GM19452 (cell line): ENCODE measurements around the gene COQ8A.
A peak's percentile ranks its signal among the peaks of the same experiment; 100 is the strongest.
"Not testable (repeated sequence)": the region's sequence is repeated elsewhere in the genome, so short reads cannot be mapped to it uniquely, and the experiment has no call there.

ENCODE experiments used
- ATAC-seq: cut with Tn5 transposase; IDR thresholded peaks from one replicate; pipeline ENCODE4 v1.9.1; 2021; ENCODE audit not compliant: unreplicated experiment

The COQ8A gene

GRCh38 chr1:226983247-226983991, 43.3 kb downstream of the COQ8A start:
- no peak for ATAC-seq

DNA sequence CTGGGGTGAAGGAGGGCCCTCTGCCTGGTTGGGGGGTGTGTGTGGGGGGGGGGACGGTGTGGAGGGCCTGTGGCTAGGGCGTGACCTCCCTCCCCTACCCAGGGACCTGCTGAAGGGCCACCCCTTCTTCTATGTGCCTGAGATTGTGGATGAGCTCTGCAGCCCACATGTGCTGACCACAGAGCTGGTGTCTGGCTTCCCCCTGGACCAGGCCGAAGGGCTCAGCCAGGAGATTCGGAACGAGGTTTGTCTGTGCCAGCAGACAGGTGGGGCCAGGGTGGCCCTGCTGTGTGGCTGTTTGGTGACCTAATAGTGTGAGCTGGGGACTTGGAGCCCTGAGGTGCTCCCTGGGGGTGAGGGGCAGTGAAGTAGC, 43.9 kb downstream of the COQ8A start:
- no peak for ATAC-seq

DNA sequence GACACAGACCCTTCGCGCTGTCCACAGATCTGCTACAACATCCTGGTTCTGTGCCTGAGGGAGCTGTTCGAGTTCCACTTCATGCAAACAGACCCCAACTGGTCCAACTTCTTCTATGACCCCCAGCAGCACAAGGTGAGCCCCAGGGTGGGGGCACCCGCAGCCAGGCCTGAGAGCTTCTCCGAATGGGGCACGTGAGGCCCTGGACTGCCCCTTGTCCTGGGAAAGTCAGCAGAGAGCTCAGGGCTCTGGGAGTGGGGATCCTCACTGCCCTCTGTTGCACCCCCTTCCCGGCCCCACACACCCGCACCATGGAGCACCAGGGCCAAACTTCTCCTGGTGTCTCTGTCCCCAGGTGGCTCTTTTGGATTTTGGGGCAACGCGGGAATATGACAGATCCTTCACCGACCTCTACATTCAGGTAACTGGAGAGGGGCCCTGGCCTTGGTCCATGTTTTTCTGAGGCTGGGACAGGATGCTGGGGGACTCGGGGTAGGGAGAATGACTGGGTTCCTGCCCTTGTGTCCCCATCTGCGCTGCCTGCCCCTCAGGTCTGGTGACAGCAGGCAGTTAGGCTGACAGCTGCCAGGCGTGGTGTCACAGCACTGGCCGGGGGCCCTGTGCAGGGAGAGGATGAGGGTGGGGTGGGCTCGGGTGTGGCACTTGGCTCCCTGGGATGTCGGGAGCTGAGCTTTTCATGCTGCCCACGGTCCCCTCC, 44.6 kb downstream of the COQ8A start:
- ATAC-seq: no peak

DNA sequence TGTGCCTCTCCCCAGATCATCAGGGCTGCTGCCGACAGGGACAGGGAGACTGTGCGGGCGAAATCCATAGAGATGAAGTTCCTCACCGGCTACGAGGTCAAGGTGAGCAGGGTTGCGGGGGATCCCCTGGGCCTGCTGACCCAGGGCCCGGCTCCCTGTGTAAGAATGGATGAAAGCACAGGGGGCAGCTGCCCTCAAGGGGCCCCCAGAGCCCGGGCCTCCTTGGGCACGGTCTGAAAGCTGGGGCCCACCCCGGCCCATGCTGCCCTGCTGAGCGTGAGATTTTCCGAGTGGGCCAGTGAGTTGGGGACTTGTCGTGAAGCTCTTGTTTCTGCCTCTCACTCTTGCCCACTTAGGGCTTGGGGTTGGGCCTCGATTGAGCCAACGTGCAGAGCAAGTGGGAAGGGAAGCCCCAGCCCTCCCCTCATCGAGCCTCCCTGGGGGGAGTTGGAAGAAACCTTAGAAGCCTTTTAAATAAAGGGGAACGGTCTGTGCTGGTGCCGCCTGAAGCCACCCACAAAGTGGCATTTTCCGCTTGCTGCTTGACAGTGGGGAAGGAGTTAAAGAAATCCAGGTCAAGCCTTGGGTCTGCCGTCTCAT, 45.2 kb downstream of the COQ8A start:
- ATAC-seq: no peak

GRCh38 chr1:226985839-226986463, 45.9 kb downstream of the COQ8A start:
- ATAC-seq: no peak

GRCh38 chr1:226986496-226987178, 46.5 kb downstream of the COQ8A start:
- no peak for ATAC-seq

DNA sequence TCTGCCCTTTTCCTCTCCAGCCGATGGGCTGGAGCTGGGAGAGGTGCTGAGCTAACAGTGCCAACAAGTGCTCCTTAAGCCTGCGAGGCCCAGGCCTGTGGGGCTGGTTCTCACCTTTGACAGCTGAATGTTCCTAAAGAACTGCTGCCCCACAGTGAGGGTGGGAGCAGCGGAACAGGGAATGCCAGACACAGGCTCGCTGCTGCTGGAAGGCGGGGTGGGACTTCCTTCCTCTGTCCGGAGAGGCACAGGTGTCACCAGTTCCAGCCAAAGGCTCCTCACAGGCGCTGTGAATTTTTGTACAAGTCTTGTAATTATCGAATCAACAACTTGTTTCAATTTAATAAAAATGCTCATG, 47.1 kb downstream of the COQ8A start:
- no peak for ATAC-seq

GRCh38 chr1:226987623-226988333, 47.7 kb downstream of the COQ8A start:
- no peak for ATAC-seq

GRCh38 chr1:226988334-226988666, 48.2 kb downstream of the COQ8A start:
- no peak for ATAC-seq

DNA sequence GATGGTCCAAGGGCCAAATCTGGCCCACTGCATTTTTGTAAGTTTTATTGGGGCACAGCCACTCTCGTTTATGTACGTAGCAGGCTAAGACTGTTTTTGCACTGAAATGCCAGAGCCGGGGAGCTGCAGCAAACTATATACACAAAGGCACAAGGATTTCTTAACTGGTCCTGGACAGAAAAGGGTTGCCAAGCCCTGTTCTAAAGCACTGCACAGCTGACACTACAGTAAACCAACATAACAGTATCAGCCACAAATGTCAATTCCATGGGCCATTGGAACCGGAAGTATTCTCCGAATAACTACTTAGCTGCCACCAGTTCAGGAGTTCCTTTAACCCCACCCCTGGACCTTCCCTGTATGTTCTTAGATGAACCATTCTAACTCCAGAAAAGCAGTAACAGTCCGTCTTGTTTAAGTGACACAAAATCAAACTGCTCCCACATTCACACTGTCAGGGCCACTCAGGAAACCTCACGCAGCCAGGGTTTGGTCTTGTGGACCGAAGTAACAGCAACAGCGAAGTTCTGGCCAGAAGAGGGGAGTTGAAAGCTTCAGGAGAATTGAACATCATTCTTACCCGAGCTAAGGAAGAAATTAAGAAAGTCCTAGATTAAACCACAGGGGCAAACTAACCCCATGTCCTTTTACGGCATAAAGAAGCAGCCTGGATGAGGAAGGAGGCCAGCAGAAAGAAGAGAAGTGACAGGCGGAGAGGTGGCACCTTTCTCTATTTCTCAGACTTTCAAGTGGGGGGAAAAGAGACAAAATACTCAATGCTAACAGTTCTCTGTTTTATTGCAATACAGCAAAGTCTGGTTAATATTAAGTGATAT, 49.2 kb downstream of the COQ8A start:
- no peak for ATAC-seq

GRCh38 chr1:226990133-226990716, 50.1 kb downstream of the COQ8A start:
- no peak for ATAC-seq

DNA sequence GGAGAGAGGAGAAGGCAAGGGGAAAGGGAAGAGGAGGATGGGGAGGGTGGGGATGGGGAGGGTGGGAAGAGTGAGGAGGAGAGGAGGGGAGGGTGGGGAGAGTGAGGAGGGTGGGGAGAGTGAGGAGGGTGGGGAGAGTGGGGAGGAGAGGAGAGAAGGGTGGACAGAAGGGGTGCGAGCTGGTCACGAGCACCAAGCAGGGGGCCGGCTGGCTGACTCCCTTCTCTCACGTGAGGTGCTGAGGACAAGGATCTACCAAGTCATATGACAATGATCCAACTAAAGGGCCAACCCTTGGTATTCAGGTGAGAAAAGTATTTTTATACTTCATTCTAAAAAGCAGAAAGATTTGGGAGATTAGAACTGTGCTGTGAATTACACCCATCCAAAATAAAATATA, 51.8 kb downstream of the COQ8A start:
- no peak for ATAC-seq

- ATAC-seq: no peak
These were observed 53.9 kb downstream of the COQ8A start for GRCh38 chr1:226993814-226994585.

DNA sequence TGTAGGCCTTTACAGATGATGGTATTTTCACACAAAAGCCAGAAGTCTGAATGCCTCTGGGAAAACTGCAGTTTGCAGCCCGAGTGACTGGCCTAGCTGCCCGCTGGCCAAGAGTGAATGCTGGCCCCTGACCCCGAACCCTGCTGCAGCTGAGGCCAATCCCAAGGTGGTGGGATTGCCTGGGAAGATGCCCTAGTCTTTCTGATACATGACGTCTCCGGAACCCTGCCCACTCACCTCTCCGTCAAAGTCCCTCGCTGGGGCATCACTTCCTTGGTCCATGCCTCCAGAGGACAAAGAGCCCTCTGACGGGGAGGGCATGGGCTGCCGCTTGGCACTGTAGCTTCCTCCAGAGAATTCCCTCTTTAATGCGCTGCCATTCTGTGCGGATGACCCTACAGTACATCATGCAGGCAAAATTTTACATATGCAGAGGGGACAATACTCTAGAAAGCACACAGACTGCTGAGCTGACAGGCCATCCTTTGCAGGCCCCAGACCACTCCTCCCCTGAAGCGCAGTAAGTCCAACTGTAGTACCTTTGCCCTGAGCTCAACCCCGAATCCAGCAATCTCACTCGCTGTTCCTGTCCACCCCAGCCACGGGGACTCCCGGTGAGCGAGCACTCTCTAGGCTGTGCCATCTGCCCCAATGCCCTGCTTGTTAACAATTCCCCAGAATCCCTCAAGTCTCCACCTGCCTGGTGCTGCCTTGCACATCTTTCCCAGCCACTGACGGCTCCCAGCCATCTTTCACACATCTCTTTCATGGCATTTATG, 54.7 kb downstream of the COQ8A start:
- peak; percentile 12 for ATAC-seq

- peak; percentile 94 for ATAC-seq
These were observed 55.6 kb downstream of the COQ8A start for GRCh38 chr1:226995365-226996332.

GRCh38 chr1:226999579-226999978, 59.5 kb downstream of the COQ8A start:
- not testable (repeated sequence) for ATAC-seq

DNA sequence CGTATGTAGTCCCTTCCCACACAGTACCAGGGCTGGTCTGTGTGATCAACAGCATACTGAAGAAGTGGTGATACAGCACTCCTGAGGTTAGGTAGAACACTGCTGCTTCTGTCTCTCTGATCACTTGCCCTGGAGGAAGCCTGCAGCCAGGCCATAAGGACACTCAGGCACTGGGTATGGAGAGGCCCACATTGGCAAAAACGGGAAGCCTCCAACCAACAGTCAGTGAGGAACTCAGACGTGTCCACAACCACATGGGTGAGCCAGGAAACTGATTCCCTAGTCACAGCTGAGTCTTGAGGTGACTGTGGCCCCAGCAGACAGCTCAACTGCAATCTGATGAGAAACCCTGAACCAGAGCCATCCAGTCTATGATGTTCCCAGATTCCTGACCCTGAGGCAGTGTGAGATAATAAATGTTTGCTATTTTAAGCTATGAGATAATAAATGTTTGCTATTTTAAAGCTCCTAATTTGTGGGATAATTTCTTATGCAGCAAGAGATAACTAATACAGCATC, 62.5 kb downstream of the COQ8A start:
- ATAC-seq: no peak
